HepG2 (cell line): ENCODE measurements around the gene PSMB3. TPM values are rescaled to one million over a fixed set of nuclear protein-coding genes. Genes with fewer than 3 reads are reported as not detected.

Experiments used
- AGO2 ChIP-seq: fragments of 200-400 bp; formaldehyde crosslinking; optimal IDR thresholded peaks from 2 replicates; pipeline ENCODE3; 2017; ENCODE audit warnings: mild to moderate bottlenecking, low read depth, low read length, moderate library complexity
- ATAD3A ChIP-seq: sonication (generic); formaldehyde crosslinking; IDR thresholded peaks from 2 replicates; pipeline ENCODE4 v1.4.0; 2020; ENCODE audit warnings: missing genetic modification reagents
- MAFG ChIP-seq: sonication (generic); formaldehyde crosslinking; IDR thresholded peaks from 2 replicates; pipeline ENCODE4 v1.5.1; 2020; ENCODE audit warnings: mild to moderate bottlenecking, missing genetic modification reagents
- POGK ChIP-seq: sonication (generic); formaldehyde crosslinking; conservative IDR thresholded peaks from 2 replicates; pipeline ENCODE4 v1.8.0; 2022; ENCODE audit warnings: mild to moderate bottlenecking, moderate library complexity, missing genetic modification reagents
- SNAPC4 ChIP-seq: sonication (generic); formaldehyde crosslinking; IDR thresholded peaks from 2 replicates; pipeline ENCODE4 v1.4.0; 2020; ENCODE audit warnings: mild to moderate bottlenecking, missing genetic modification reagents
- STAT6 ChIP-seq: sonication (generic); formaldehyde crosslinking; IDR thresholded peaks from 2 replicates; pipeline ENCODE4 v1.4.0; 2020; ENCODE audit warnings: missing genetic modification reagents, mild to moderate bottlenecking, borderline replicate concordance
- ZNF281 ChIP-seq: sonication (generic); formaldehyde crosslinking; IDR thresholded peaks from 2 replicates; pipeline ENCODE4 v1.4.0; 2020; ENCODE audit warnings: missing genetic modification reagents, borderline replicate concordance
- ZNF331 ChIP-seq: sonication (generic); formaldehyde crosslinking; IDR thresholded peaks from 2 replicates; pipeline ENCODE4 v1.4.0; 2020; ENCODE audit warnings: missing genetic modification reagents
- ZNF609 ChIP-seq: sonication (generic); formaldehyde crosslinking; IDR thresholded peaks from 2 replicates; pipeline ENCODE4 v1.4.0; 2020; ENCODE audit warnings: mild to moderate bottlenecking, missing genetic modification reagents, borderline replicate concordance
- ZNF775 ChIP-seq: sonication (generic); formaldehyde crosslinking; IDR thresholded peaks from 2 replicates; pipeline ENCODE4 v1.4.0; 2020; ENCODE audit warnings: missing genetic modification reagents, mild to moderate bottlenecking, moderate library complexity, borderline replicate concordance
- polyA plus RNA-seq, 8 experiments: library from polyadenylated mRNA; depleted of rRNA in 3 of 8; stranded (reverse) in 7 of 8; unstranded in 1 of 8; fragments of >200 nt; fragmentation: Illumina TruSeq in 4 of 8; extraction: Trizol in 4 of 8; gene quantifications; 2 replicates each; pipeline versions ENCODE4 v1.2.1 to v1.2.3, GENCODE V29; 2011 to 2016; ENCODE audit warnings: low read depth in 4 of 8, missing spikeins in 1 of 8, mixed read lengths in 1 of 8; ENCODE audit not compliant: insufficient read depth in 1 of 8
- total RNA-seq, 5 experiments: library from RNA; depleted of rRNA; stranded (reverse); fragments of >200 nt; fragmentation: Illumina TruSeq; extraction: Trizol; gene quantifications; 2 replicates each; pipeline ENCODE4 v1.2.3, GENCODE V29; 2016; ENCODE audit warnings: low read depth in 1 of 5

Gene PSMB3
- total and polyA plus RNA-seq, 2 of the 13 experiments (the other 11 are each of a cell fraction or from before 2014, with no cell fraction given), result 366 to 517 TPM

- no peak; the same call in none of the 2 replicates for TF ChIP-seq ZNF609 (CRISPR knock-in tag)
- TF ChIP-seq ZNF331, result peak; percentile 89; the same call in 1 of the 2 replicates
- no peak for TF ChIP-seq SNAPC4 (CRISPR knock-in tag)
- peak; percentile 22; the same call in 1 of the 2 replicates for TF ChIP-seq POGK (CRISPR knock-in tag)
- peak; percentile 63; the same call in 1 of the 2 replicates for TF ChIP-seq ZNF281
- no peak for TF ChIP-seq ZNF775 (CRISPR knock-in tag)
- no peak for TF ChIP-seq ATAD3A
- TF ChIP-seq MAFG, result no peak
- TF ChIP-seq STAT6, result peak; percentile 40; the same call in 1 of the 2 replicates
- peak; percentile 28 for TF ChIP-seq AGO2
These were observed 683 bp upstream of the PSMB3 start (continued) for GRCh38 chr17:38751808-38752307.
